A549 (cell line): Measurements from ENCODE around the gene TMEM266. TPM values are rescaled to one million over a fixed set of nuclear protein-coding genes. Genes with fewer than 3 reads are reported as not detected.

ENCODE experiments used
- ATAC-seq, 2 experiments: fragments of 200-7000 bp in 1 of 2; fragments of >200 bp in 1 of 2; cut with Nextera tagmentation in 1 of 2; cut with Tn5 transposase in 1 of 2; 3 replicates each; pipeline versions ENCODE4 v1.8.0 to v1.9.1; 2018 to 2020; ENCODE audit warnings: mild to moderate bottlenecking in 1 of 2, moderate library complexity in 1 of 2
- CTCF ChIA-PET: fragments of 300-600 bp; sonication (Branson Sonifier 250); formaldehyde crosslinking; extraction: SDS; loops from one replicate; lab custom pipeline; 2021; ENCODE audit warnings: antibody characterized with exemption, inconsistent platforms; lab: Yijun Ruan, JAX
- POLR2A ChIA-PET: fragments of 350-600 bp; formaldehyde crosslinking; extraction: SDS; loops from one replicate; lab custom pipeline; 2021; ENCODE audit warnings: antibody characterized with exemption, inconsistent platforms; lab: Yijun Ruan, JAX
- DNase-seq, 2 experiments: peaks; one replicate each; pipeline versions ENCODE4 v3.0.0 to v3.0.0-alpha.2; 2011 to 2016; ENCODE audit warnings: low read depth in 1 of 2, low spot score in 1 of 2
- FAIRE-seq: peaks from 2 replicates; lab custom pipeline; 2011; peaks lifted over from hg19 to GRCh38; lab: Jason Lieb, UNC
- H3K27ac ChIP-seq, 2 experiments: fragments of >200 bp; sonication (Bioruptor Twin); formaldehyde crosslinking; 3 replicates each; pipeline ENCODE4 v1.5.1; 2016 to 2017
- H3K4me1 ChIP-seq: fragments of >200 bp; sonication (Bioruptor Twin); formaldehyde crosslinking; 3 replicates; pipeline ENCODE4 v1.6.1; 2016
- H3K4me2 ChIP-seq: fragments of >200 bp; sonication (Bioruptor Twin); formaldehyde crosslinking; 3 replicates; pipeline ENCODE4 v1.6.1; 2016
- H3K4me3 ChIP-seq: fragments of >200 bp; sonication (Bioruptor Twin); formaldehyde crosslinking; 3 replicates; pipeline ENCODE4 v1.5.1; 2016
- H3K9me3 ChIP-seq: fragments of >200 bp; sonication (Bioruptor Twin); formaldehyde crosslinking; 3 replicates; pipeline ENCODE4 v1.6.1; 2016
- CHD2 ChIP-seq: fragments of 150-350 bp; IDR thresholded peaks from 2 replicates; pipeline ENCODE4 v1.6.1; 2014; ENCODE audit warnings: low read length; ENCODE audit not compliant: partially characterized antibody
- EHMT2 ChIP-seq: fragments of 200-600 bp; sonication (generic); IDR thresholded peaks from 2 replicates; pipeline ENCODE4 v1.6.1; 2016; ENCODE audit warnings: antibody characterized with exemption, low read depth, mild to moderate bottlenecking, moderate library complexity
- FOSB ChIP-seq: fragments of 250-450 bp; sonication (Bioruptor Pico); IDR thresholded peaks from 2 replicates; pipeline ENCODE4 v1.5.0; 2020; ENCODE audit warnings: mild to moderate bottlenecking, moderate library complexity
- FOSL2 ChIP-seq, 2 experiments: fragments of 450-650 bp in 1 of 2; fragments of >200 bp in 1 of 2; sonication (Bioruptor Twin) in 1 of 2; formaldehyde crosslinking; IDR thresholded peaks; 2 replicates each; pipeline versions ENCODE4 v1.5.0 to v1.6.1; 2016 to 2020; ENCODE audit warnings: mild to moderate bottlenecking in 1 of 2, moderate library complexity in 1 of 2
- HOXB5 ChIP-seq: fragments of 250-450 bp; sonication (Bioruptor Pico); IDR thresholded peaks from 2 replicates; pipeline ENCODE4 v1.5.0; 2020; ENCODE audit warnings: mild to moderate bottlenecking, moderate library complexity
- MAFK ChIP-seq: fragments of 450-650 bp; IDR thresholded peaks from 2 replicates; pipeline ENCODE4 v1.6.1; 2014; ENCODE audit not compliant: partially characterized antibody
- NFE2L2 ChIP-seq: fragments of 150-350 bp; conservative IDR thresholded peaks from 2 replicates; pipeline ENCODE4 v1.6.1; 2014; ENCODE audit warnings: low read length
- NR3C1 ChIP-seq: fragments of >200 bp; sonication (Bioruptor Twin); formaldehyde crosslinking; IDR thresholded peaks from 3 replicates; pipeline ENCODE4 v1.6.1; 2017
- PHF8 ChIP-seq: fragments of 200-600 bp; sonication (generic); IDR thresholded peaks from 2 replicates; pipeline ENCODE4 v1.6.1; 2016; ENCODE audit warnings: low read depth, mild to moderate bottlenecking, antibody characterized with exemption, moderate library complexity, borderline replicate concordance
- RARB ChIP-seq: fragments of 250-450 bp; sonication (Bioruptor Pico); IDR thresholded peaks from 2 replicates; pipeline ENCODE4 v1.8.0; 2021; ENCODE audit warnings: mild to moderate bottlenecking, moderate library complexity
- RCOR1 ChIP-seq: fragments of 150-350 bp; IDR thresholded peaks from 2 replicates; pipeline ENCODE4 v1.6.1; 2014; ENCODE audit warnings: antibody characterized with exemption, low read length, low read depth
- RFX5 ChIP-seq: fragments of 450-650 bp; IDR thresholded peaks from 2 replicates; pipeline ENCODE4 v1.7.1; 2014; ENCODE audit warnings: antibody characterized with exemption, mild to moderate bottlenecking, moderate library complexity
- SMC3 ChIP-seq: fragments of >200 bp; sonication (Bioruptor Twin); formaldehyde crosslinking; IDR thresholded peaks from 3 replicates; pipeline ENCODE4 v1.6.1; 2018; ENCODE audit warnings: inconsistent platforms
- TFCP2L1 ChIP-seq: fragments of 250-450 bp; sonication (Bioruptor Pico); IDR thresholded peaks from 2 replicates; pipeline ENCODE4 v1.5.0; 2021; ENCODE audit warnings: mild to moderate bottlenecking
- TP53 ChIP-seq: fragments of 250-450 bp; sonication (Bioruptor Pico); IDR thresholded peaks from 2 replicates; pipeline ENCODE4 v1.5.0; 2021; ENCODE audit warnings: mild to moderate bottlenecking, moderate library complexity
- ZFP36 ChIP-seq: fragments of 450-650 bp; IDR thresholded peaks from 2 replicates; pipeline ENCODE4 v1.6.1; 2014; ENCODE audit warnings: borderline replicate concordance; ENCODE audit not compliant: partially characterized antibody
- ZNF302 ChIP-seq: fragments of 250-450 bp; sonication (Bioruptor Pico); IDR thresholded peaks from 2 replicates; pipeline ENCODE4 v1.9.0; 2021; ENCODE audit warnings: inconsistent platforms, mild to moderate bottlenecking, moderate library complexity
- WGBS: methylation state at CpG from one replicate; pipeline ENCODE4 v1.1.6; 2017; ENCODE audit errors: missing lambda C conversion rate; 5-methylcytosine and 5-hydroxymethylcytosine counted together
- polyA plus RNA-seq, 4 experiments: library from polyadenylated mRNA; depleted of rRNA in 3 of 4; stranded (reverse); fragments of >200 nt; fragmentation: RNase III in 1 of 4; extraction: RNeasy Plus Mini Kit Qiagen cat#74134 plus additional on column Dnase treatment in 1 of 4; gene quantifications; 2 replicates in 3 of 4; 3 replicates in 1 of 4; pipeline ENCODE4 v1.2.3, GENCODE V29; 2011 to 2017
- TF ChIP-seq, protein P1 (sequence below): fragments of 150-350 bp; IDR thresholded peaks from 2 replicates; pipeline ENCODE4 v1.6.1; 2014; ENCODE audit warnings: low read depth, mild to moderate bottlenecking, low read length
- TF ChIP-seq, protein P2 (sequence below): IDR thresholded peaks from 2 replicates; pipeline ENCODE4 v1.6.1; 2012
- TF ChIP-seq, protein P3 (sequence below): IDR thresholded peaks from 2 replicates; pipeline ENCODE4 v1.6.1; 2012
- TF ChIP-seq, protein P4 (sequence below): fragments of 450-650 bp; IDR thresholded peaks from 2 replicates; pipeline ENCODE4 v1.6.1; 2014; ENCODE audit warnings: antibody characterized with exemption

Gene TMEM266
- polyA plus RNA-seq, 2 of the 4 experiments (the other 2 are of a cell fraction) = 0.06 to 0.08 TPM

DNA sequence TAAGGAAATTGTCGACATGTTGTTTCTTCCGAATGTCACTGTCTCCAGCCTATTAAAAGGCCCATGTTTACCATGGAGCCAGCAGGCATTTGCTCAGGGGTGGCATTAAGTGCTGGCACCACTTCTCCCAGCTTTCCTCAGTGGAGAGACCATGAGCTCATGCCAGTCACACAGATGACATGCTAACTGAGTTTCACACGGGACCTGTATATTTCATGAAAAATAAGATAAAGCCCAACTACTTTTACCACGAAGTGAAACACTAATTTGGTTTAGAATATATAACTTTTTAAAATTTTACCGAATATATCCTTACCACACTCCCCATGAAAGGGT, 158.1 kb downstream of the TMEM266 start:
- 84% methylated on average over 5 of the region's 5 CpGs for WGBS
- Histone ChIP-seq H3K4me1 (peaks cover 19% of the 10 kb centered on the region), H3K27ac (no peak overlapping the region), H3K9me3 (0 out of 3 replicates have a peak, but pooled peaks cover 3% of the 10 kb centered on the region), H3K4me2 (peak overlapping the region; percentile 64), H3K4me3 (no peak overlapping the region)
- TF ChIP-seq TFCP2L1 (no peak), CHD2 (no peak), ZFP36 (no peak), HOXB5 (CRISPR knock-in tag) (no peak), RCOR1 (no peak), RFX5 (no peak), TP53 (CRISPR knock-in tag) (no peak), RARB (CRISPR knock-in tag) (no peak), NFE2L2 (no peak)
- TF ChIP-seq, protein P1, sequence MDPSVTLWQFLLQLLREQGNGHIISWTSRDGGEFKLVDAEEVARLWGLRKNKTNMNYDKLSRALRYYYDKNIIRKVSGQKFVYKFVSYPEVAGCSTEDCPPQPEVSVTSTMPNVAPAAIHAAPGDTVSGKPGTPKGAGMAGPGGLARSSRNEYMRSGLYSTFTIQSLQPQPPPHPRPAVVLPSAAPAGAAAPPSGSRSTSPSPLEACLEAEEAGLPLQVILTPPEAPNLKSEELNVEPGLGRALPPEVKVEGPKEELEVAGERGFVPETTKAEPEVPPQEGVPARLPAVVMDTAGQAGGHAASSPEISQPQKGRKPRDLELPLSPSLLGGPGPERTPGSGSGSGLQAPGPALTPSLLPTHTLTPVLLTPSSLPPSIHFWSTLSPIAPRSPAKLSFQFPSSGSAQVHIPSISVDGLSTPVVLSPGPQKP = no peak
- TF ChIP-seq, protein P2, sequence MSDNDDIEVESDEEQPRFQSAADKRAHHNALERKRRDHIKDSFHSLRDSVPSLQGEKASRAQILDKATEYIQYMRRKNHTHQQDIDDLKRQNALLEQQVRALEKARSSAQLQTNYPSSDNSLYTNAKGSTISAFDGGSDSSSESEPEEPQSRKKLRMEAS = no peak
- TF ChIP-seq, protein P3, sequence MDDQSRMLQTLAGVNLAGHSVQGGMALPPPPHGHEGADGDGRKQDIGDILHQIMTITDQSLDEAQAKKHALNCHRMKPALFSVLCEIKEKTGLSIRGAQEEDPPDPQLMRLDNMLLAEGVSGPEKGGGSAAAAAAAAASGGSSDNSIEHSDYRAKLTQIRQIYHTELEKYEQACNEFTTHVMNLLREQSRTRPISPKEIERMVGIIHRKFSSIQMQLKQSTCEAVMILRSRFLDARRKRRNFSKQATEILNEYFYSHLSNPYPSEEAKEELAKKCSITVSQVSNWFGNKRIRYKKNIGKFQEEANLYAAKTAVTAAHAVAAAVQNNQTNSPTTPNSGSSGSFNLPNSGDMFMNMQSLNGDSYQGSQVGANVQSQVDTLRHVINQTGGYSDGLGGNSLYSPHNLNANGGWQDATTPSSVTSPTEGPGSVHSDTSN = no peak
- ATAC-seq = no peak
- FAIRE-seq = no peak
- CTCF ChIA-PET = interaction anchor here (3.6 to 4.1 kb wide), 2 partner anchors 17 to 27 kb away, joined by 12 to 24 read pairs; no protein-coding TSS in a partner anchor
- POLR2A ChIA-PET = interaction anchor here (0.6 kb wide), 1 partner anchor 119 kb away, joined by 3 read pairs; the partner anchor contains the start of gene ISL2
- DNase-seq = no peak

DNA sequence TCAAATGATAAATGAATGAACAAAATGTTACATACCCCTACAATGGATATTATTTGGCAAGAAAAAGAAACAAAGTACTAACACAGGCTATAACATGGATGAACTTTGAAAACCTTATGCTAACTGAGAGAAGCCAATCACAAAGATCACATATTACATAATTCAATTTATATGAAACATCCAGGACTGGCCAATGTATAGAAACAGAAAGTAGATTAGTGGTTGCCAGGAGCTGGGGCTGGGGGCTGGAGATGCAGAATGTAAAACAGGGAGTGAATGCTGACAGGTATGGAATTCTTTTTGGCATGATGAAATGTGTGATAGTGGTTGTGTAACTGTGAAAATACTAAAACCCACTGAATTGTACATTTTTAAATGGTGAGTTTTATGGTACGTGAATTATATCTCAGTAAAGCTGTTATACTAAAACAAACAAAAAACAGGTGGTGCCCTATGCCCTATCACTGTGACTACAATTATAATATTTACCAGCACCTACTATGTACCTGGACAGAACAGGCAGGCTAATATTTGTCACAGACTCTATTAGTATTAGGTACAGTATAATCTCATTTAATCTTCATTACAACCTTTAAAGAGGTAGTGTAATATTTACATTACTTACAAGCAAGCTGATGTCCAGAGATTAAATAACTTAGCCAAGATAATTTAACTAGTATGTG, 161.4 kb downstream of the TMEM266 start:
- no peak overlapping the region for H3K4me3 ChIP-seq
- TF ChIP-seq SMC3 = no peak
- TF ChIP-seq RARB (CRISPR knock-in tag) = no peak
- no peak for TF ChIP-seq EHMT2
- no peak for TF ChIP-seq ZNF302 (CRISPR knock-in tag)
- TF ChIP-seq RCOR1 = no peak
- no peak for TF ChIP-seq NR3C1
- TF ChIP-seq MAFK = no peak
- no peak for TF ChIP-seq FOSL2 (IDR thresholded peaks at IDR 0.05)
- TF ChIP-seq FOSL2 (CRISPR knock-in tag; IDR thresholded peaks at IDR 0.05) = no peak
- TF ChIP-seq PHF8 = no peak
- no peak for TF ChIP-seq TP53 (CRISPR knock-in tag)
- TF ChIP-seq, protein P4, sequence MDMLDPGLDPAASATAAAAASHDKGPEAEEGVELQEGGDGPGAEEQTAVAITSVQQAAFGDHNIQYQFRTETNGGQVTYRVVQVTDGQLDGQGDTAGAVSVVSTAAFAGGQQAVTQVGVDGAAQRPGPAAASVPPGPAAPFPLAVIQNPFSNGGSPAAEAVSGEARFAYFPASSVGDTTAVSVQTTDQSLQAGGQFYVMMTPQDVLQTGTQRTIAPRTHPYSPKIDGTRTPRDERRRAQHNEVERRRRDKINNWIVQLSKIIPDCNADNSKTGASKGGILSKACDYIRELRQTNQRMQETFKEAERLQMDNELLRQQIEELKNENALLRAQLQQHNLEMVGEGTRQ = no peak
- TF ChIP-seq FOSB (CRISPR knock-in tag) = no peak
- ChIA-PET CTCF (interaction anchor here (0.6 to 1.3 kb wide), 3 partner anchors 27 to 107 kb away, joined by 3 to 6 read pairs (median 4); no protein-coding TSS in a partner anchor), POLR2A (no interaction called here)
- no peak overlapping the region for H3K27ac ChIP-seq
- H3K4me2 ChIP-seq = no peak overlapping the region
- 92% methylated on average over 1 of the region's 1 CpG for WGBS
- no peak for DNase-seq
- FAIRE-seq = peak; percentile 18
- H3K4me1 ChIP-seq = peaks cover 19% of the 10 kb centered on the region
- 0 out of 3 replicates have a peak, but pooled peaks cover 3% of the 10 kb centered on the region for H3K9me3 ChIP-seq
- no peak for ATAC-seq
